HTERT RPE-1 (cell line): ENCODE measurements around the gene IMPDH2.

ENCODE experiments used
- in situ Hi-C: fragments of 300-500 bp; cut with MboI; formaldehyde crosslinking; loops from 4 replicates; pipeline ENCODE4 v1.14.3; 2020; ENCODE audit warnings: low sequenced_read_pairs

The IMPDH2 gene

GRCh38 chr3:48984663-48985062 is 44.5 kb downstream of the IMPDH2 start:
- in situ Hi-C loops, result no loop called here

GRCh38 chr3:48983096-48983495 is 46.1 kb downstream of the IMPDH2 start:
- in situ Hi-C loops, result no loop called here

GRCh38 chr3:48982686-48983085 is 46.5 kb downstream of the IMPDH2 start:
- in situ Hi-C loops, result no loop called here

- in situ Hi-C loops, result no loop called here
Measured at GRCh38 chr3:48982016-48982415, 47.2 kb downstream of the IMPDH2 start.

GRCh38 chr3:48980295-48980694 is 48.9 kb downstream of the IMPDH2 start:
- in situ Hi-C loops, result no loop called here

GRCh38 chr3:48979451-48979850 is 49.7 kb downstream of the IMPDH2 start:
- in situ Hi-C loops, result no loop called here
